HepG2 (cell line): ENCODE results near the gene DHX32. TPM values are rescaled to one million over a fixed set of nuclear protein-coding genes. Genes with fewer than 3 reads are reported as not detected.

Experiments used
- CBFB ChIP-seq: sonication (generic); formaldehyde crosslinking; IDR thresholded peaks from 2 replicates; pipeline ENCODE4 v1.4.0; 2020; ENCODE audit warnings: missing genetic modification reagents
- CBX5 ChIP-seq: sonication (generic); formaldehyde crosslinking; IDR thresholded peaks from 2 replicates; pipeline ENCODE4 v1.4.0; 2020; ENCODE audit warnings: missing genetic modification reagents, borderline replicate concordance
- CEBPZ ChIP-seq: IDR thresholded peaks from 2 replicates; pipeline ENCODE4 v1.6.1; 2012; ENCODE audit warnings: low read length, improper control_type of control experiment
- ERF ChIP-seq: IDR thresholded peaks from 2 replicates; pipeline ENCODE4 v1.6.1; 2018; ENCODE audit warnings: missing biosample characterization, missing genetic modification reagents
- HDAC2 ChIP-seq: sonication (generic); formaldehyde crosslinking; IDR thresholded peaks from 2 replicates; pipeline ENCODE4 v1.4.0; 2020; ENCODE audit warnings: missing genetic modification reagents
- KDM6A ChIP-seq: IDR thresholded peaks from 2 replicates; pipeline ENCODE4 v1.6.1; 2016; ENCODE audit warnings: low read depth
- MLX ChIP-seq: IDR thresholded peaks from 2 replicates; pipeline ENCODE4 v1.6.1; 2016
- PHF5A ChIP-seq: IDR thresholded peaks from one replicate; pipeline ENCODE4 v1.6.1; 2018; ENCODE audit warnings: low read depth, missing genetic modification reagents; ENCODE audit not compliant: unreplicated experiment
- PPARG ChIP-seq: conservative IDR thresholded peaks from 2 replicates; pipeline ENCODE4 v1.6.1; 2016; ENCODE audit warnings: missing biosample characterization, missing genetic modification reagents
- RBAK ChIP-seq: sonication (generic); formaldehyde crosslinking; IDR thresholded peaks from 2 replicates; pipeline ENCODE4 v1.5.1; 2020; ENCODE audit warnings: mild to moderate bottlenecking, missing genetic modification reagents
- REL ChIP-seq: sonication (generic); formaldehyde crosslinking; conservative IDR thresholded peaks from 2 replicates; pipeline ENCODE4 v1.8.0; 2022; ENCODE audit warnings: mild to moderate bottlenecking, missing genetic modification reagents, moderate library complexity
- RELA ChIP-seq: sonication (generic); formaldehyde crosslinking; IDR thresholded peaks from 2 replicates; pipeline ENCODE4 v1.4.0; 2020; ENCODE audit warnings: missing genetic modification reagents
- TBL1XR1 ChIP-seq: fragments of 150-350 bp; IDR thresholded peaks from 2 replicates; pipeline ENCODE4 v1.6.1; 2014; ENCODE audit warnings: borderline replicate concordance, low read length; ENCODE audit not compliant: partially characterized antibody
- TOE1 ChIP-seq: sonication (generic); formaldehyde crosslinking; IDR thresholded peaks from 2 replicates; pipeline ENCODE4 v1.4.0; 2020; ENCODE audit warnings: mild to moderate bottlenecking, missing genetic modification reagents
- TP53 ChIP-seq: sonication (generic); formaldehyde crosslinking; conservative IDR thresholded peaks from 2 replicates; pipeline ENCODE4 v1.4.0; 2020; ENCODE audit warnings: missing genetic modification reagents
- YEATS2 ChIP-seq: sonication (generic); formaldehyde crosslinking; IDR thresholded peaks from 2 replicates; pipeline ENCODE4 v1.4.0; 2020; ENCODE audit warnings: missing genetic modification reagents, borderline replicate concordance
- ZBTB1 ChIP-seq: sonication (generic); formaldehyde crosslinking; IDR thresholded peaks from 2 replicates; pipeline ENCODE4 v1.4.0; 2020; ENCODE audit warnings: missing genetic modification reagents, borderline replicate concordance
- ZFAT ChIP-seq: sonication (generic); formaldehyde crosslinking; conservative IDR thresholded peaks from 2 replicates; pipeline ENCODE4 v1.8.1; 2023; ENCODE audit warnings: missing genetic modification reagents, inconsistent platforms
- ZFP82 ChIP-seq: sonication (generic); formaldehyde crosslinking; IDR thresholded peaks from 2 replicates; pipeline ENCODE4 v1.5.1; 2020; ENCODE audit warnings: mild to moderate bottlenecking, missing genetic modification reagents, borderline replicate concordance
- ZNF446 ChIP-seq: sonication (generic); formaldehyde crosslinking; IDR thresholded peaks from 2 replicates; pipeline ENCODE4 v1.5.0; 2020; ENCODE audit warnings: mild to moderate bottlenecking, missing genetic modification reagents
- ZNF552 ChIP-seq: sonication (generic); formaldehyde crosslinking; IDR thresholded peaks from 2 replicates; pipeline ENCODE4 v1.9.0; 2022; ENCODE audit warnings: missing genetic modification reagents, mild to moderate bottlenecking, borderline replicate concordance
- ZNF597 ChIP-seq: sonication (generic); formaldehyde crosslinking; IDR thresholded peaks from 2 replicates; pipeline ENCODE4 v1.5.0; 2020; ENCODE audit warnings: missing genetic modification reagents
- ZNF775 ChIP-seq: sonication (generic); formaldehyde crosslinking; IDR thresholded peaks from 2 replicates; pipeline ENCODE4 v1.4.0; 2020; ENCODE audit warnings: missing genetic modification reagents, mild to moderate bottlenecking, moderate library complexity, borderline replicate concordance
- ZNF790 ChIP-seq: sonication (generic); formaldehyde crosslinking; IDR thresholded peaks from 2 replicates; pipeline ENCODE4 v1.8.0; 2022; ENCODE audit warnings: missing genetic modification reagents, mild to moderate bottlenecking, borderline replicate concordance
- ZNF792 ChIP-seq: IDR thresholded peaks from 2 replicates; pipeline ENCODE4 v1.6.1; 2016
- polyA plus RNA-seq, 8 experiments: library from polyadenylated mRNA; depleted of rRNA in 3 of 8; stranded (reverse) in 7 of 8; unstranded in 1 of 8; fragments of >200 nt; fragmentation: Illumina TruSeq in 4 of 8; extraction: Trizol in 4 of 8; gene quantifications; 2 replicates each; pipeline versions ENCODE4 v1.2.1 to v1.2.3, GENCODE V29; 2011 to 2016; ENCODE audit warnings: low read depth in 4 of 8, missing spikeins in 1 of 8, mixed read lengths in 1 of 8; ENCODE audit not compliant: insufficient read depth in 1 of 8
- total RNA-seq, 5 experiments: library from RNA; depleted of rRNA; stranded (reverse); fragments of >200 nt; fragmentation: Illumina TruSeq; extraction: Trizol; gene quantifications; 2 replicates each; pipeline ENCODE4 v1.2.3, GENCODE V29; 2016; ENCODE audit warnings: low read depth in 1 of 5

Gene DHX32
- total and polyA plus RNA-seq, 2 of the 13 experiments (the other 11 are each of a cell fraction or from before 2014, with no cell fraction given): 15.5 to 16.5 TPM

GRCh38 chr10:125822878-125823662, 58.0 kb downstream of the DHX32 start, which contains the start of the genes BCCIP and UROS (continued):
- TF ChIP-seq MLX: no peak; the same call in 1 of the 2 replicates
- TF ChIP-seq ZNF792 (CRISPR knock-in tag): peak; percentile 91
- peak; percentile 63; the same call in 1 of the 2 replicates for TF ChIP-seq YEATS2
- TF ChIP-seq RELA (CRISPR knock-in tag): 0 out of 2 replicates have a peak, but pooled peaks have one; percentile 38
- TF ChIP-seq ZNF790 (CRISPR knock-in tag): no peak
- TF ChIP-seq TOE1 (CRISPR knock-in tag): no peak; the same call in 1 of the 2 replicates
- no peak for TF ChIP-seq TBL1XR1
- no peak for TF ChIP-seq ZFAT (CRISPR knock-in tag)
- peak; percentile 67; the same call in 1 of the 2 replicates for TF ChIP-seq TP53 (CRISPR knock-in tag)
- TF ChIP-seq KDM6A (CRISPR knock-in tag): no peak
- TF ChIP-seq ZFP82 (CRISPR knock-in tag): no peak; the same call in 1 of the 2 replicates
- no peak; the same call in 1 of the 2 replicates for TF ChIP-seq ZNF552 (CRISPR knock-in tag)
- no peak for TF ChIP-seq CEBPZ
- TF ChIP-seq HDAC2 (CRISPR knock-in tag): peak; percentile 22; the same call in 1 of the 2 replicates
- no peak for TF ChIP-seq ZNF775 (CRISPR knock-in tag)
- TF ChIP-seq ZNF597 (CRISPR knock-in tag): no peak
- TF ChIP-seq CBFB: no peak; the same call in 1 of the 2 replicates
- peak; percentile 100 for TF ChIP-seq PPARG (CRISPR knock-in tag)
- 0 out of 2 replicates have a peak, but pooled peaks have one; percentile 38 for TF ChIP-seq ZNF446
- TF ChIP-seq REL: no peak
- no peak for TF ChIP-seq CBX5
- TF ChIP-seq RBAK (CRISPR knock-in tag): no peak
- TF ChIP-seq ZBTB1 (CRISPR knock-in tag): no peak
- TF ChIP-seq ERF (CRISPR knock-in tag): no peak
- TF ChIP-seq PHF5A (CRISPR knock-in tag): no peak
